ENCODE results near the gene ZFAND2B. TPM values are rescaled to one million over a fixed set of nuclear protein-coding genes. Genes with fewer than 3 reads are reported as not detected.

The ZFAND2B gene
- total and polyA plus RNA-seq, 2 donors (not counting 1 experiment from before 2014, with no cell fraction given), result 55.2 to 115 TPM

GRCh38 chr2:219182331-219183150 is 24.0 kb upstream of the ZFAND2B start:
- TF ChIP-seq CTCF (IDR thresholded peaks at IDR 0.05) (no peak), EZH2 (IDR thresholded peaks at IDR 0.05; ENCODE audit: borderline replicate concordance, insufficient read depth, low read depth, low read length, poor library complexity, severe bottlenecking) (no peak)
- ChIA-PET POLR2A (no interaction called here), CTCF (interaction anchor here (1.4 to 1.6 kb wide), 2 partner anchors 11 kb away, joined by 3 to 6 read pairs; no protein-coding TSS in a partner anchor)
- Mint-ChIP-seq H3K27ac (no peak overlapping the region), H3K9me3 (ENCODE audit: insufficient read depth) (no peaks in the 10 kb centered on the region), H3K4me3 (no peak overlapping the region), H3K4me1 (peaks cover 31% of the 10 kb centered on the region), H3K27me3 (no peaks in the 10 kb centered on the region)
- peaks cover 2 to 53% of the 10 kb centered on the region in 2 experiments for H3K36me3 ChIP-seq (replicated peaks in 1 of 2; ENCODE audit: control extremely low read depth in 1 of 2, control insufficient read depth in 1 of 2, extremely low read depth in 1 of 2, insufficient read depth in 2 of 2, low read length in 1 of 2)
- H3K9me3 ChIP-seq (ENCODE audit: control extremely low read depth in 1 of 3, control insufficient read depth in 2 of 3, insufficient read depth in 1 of 3, low read length in 2 of 3), result no peaks in the 10 kb centered on the region
- no peak overlapping the region for H3K27ac ChIP-seq (ENCODE audit: low read length in 2 of 2)
- peaks cover 37% of the 10 kb centered on the region for H4K20me1 ChIP-seq (ENCODE audit: control insufficient read depth, insufficient read depth, low read length, poor library complexity, severe bottlenecking)
- ATAC-seq (ENCODE audit: low read depth) (no peak), DNase-seq (no peak)
- peaks cover 18 to 28% of the 10 kb centered on the region in 2 donors for H3K4me1 ChIP-seq (ENCODE audit: control insufficient read depth in 2 of 2, insufficient read depth in 2 of 2, low read length in 2 of 2)
- H3K4me2 ChIP-seq (replicated peaks; ENCODE audit: low read depth, low read length, poor library complexity, severe bottlenecking), result no peak overlapping the region
- H2AFZ ChIP-seq (ENCODE audit: insufficient read depth, low read depth, low read length, poor library complexity, severe bottlenecking), result no peak overlapping the region
- H3K9ac ChIP-seq (ENCODE audit: low read length), result no peak overlapping the region
- 52% methylated on average over 6 of the region's 8 CpGs for WGBS (ENCODE audit: insufficient coverage)
- H3K4me3 ChIP-seq (ENCODE audit: control extremely low read depth in 1 of 5, extremely low read depth in 1 of 5, insufficient read depth in 1 of 5, low read depth in 2 of 5, low read length in 4 of 5), result no peak overlapping the region
- peaks cover 33% of the 10 kb centered on the region for H3K79me2 ChIP-seq (ENCODE audit: control insufficient read depth, insufficient read depth, low read length)
- no peaks in the 10 kb centered on the region for H3K27me3 ChIP-seq (replicated peaks in 1 of 4; ENCODE audit: control extremely low read depth in 1 of 4, control insufficient read depth in 3 of 4, insufficient read depth in 4 of 4, low read length in 3 of 4)
- intact Hi-C loops (cut with micrococcal nuclease), result no loop called here

DNA sequence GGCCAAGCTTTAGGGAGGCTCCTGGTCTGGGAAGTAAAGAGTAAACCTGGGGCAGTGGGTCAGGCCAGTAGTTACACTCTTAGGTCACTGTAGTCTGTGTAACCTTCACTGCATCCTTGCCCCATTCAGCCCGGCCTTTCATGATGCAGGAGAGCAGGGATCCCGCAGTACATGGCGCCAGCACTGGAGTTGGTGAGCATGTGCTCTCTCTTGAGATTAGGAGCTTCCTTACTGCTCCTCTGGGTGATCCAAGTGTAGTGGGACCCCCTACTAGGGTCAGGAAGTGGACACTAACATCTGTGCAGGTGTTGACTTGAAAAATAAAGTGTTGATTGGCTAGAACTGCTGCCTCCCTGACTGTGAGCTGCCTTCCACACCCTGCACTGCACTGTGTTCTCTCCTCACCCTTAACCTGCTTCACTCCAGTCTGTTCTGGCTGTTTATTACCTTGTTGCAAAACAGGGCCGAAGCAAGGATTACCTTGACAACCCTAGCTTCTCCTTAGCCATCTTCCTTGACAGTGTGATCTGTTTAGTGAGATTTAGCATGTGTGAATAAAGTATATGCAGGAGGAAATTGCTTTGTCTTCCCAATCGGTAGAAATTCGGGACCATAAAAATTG is 23.3 kb upstream of the ZFAND2B start:
- ChIA-PET CTCF (interaction anchor here (1.4 to 1.6 kb wide), 2 partner anchors 10 to 12 kb away, joined by 3 to 6 read pairs; no protein-coding TSS in a partner anchor), POLR2A (no interaction called here)
- no peak overlapping the region for H3K4me3 ChIP-seq (ENCODE audit: control extremely low read depth in 1 of 5, extremely low read depth in 1 of 5, insufficient read depth in 1 of 5, low read depth in 2 of 5, low read length in 4 of 5)
- H3K4me1 Mint-ChIP-seq, result peaks cover 29% of the 10 kb centered on the region
- H3K27ac Mint-ChIP-seq, result no peak overlapping the region
- H3K4me3 Mint-ChIP-seq, result no peak overlapping the region
- no peak overlapping the region for H2AFZ ChIP-seq (ENCODE audit: insufficient read depth, low read depth, low read length, poor library complexity, severe bottlenecking)
- WGBS (ENCODE audit: insufficient coverage), result 100% methylated on average over 3 of the region's 6 CpGs
- no peak overlapping the region for H3K4me2 ChIP-seq (replicated peaks; ENCODE audit: low read depth, low read length, poor library complexity, severe bottlenecking)
- H3K9me3 ChIP-seq (ENCODE audit: control extremely low read depth in 1 of 3, control insufficient read depth in 2 of 3, insufficient read depth in 1 of 3, low read length in 2 of 3), result no peaks in the 10 kb centered on the region
- H3K27me3 ChIP-seq (replicated peaks in 1 of 4; ENCODE audit: control extremely low read depth in 1 of 4, control insufficient read depth in 3 of 4, insufficient read depth in 4 of 4, low read length in 3 of 4), result no peaks in the 10 kb centered on the region
- ATAC-seq (ENCODE audit: low read depth) (no peak), DNase-seq (no peak)
- no peak overlapping the region for H3K27ac ChIP-seq (ENCODE audit: low read length in 2 of 2)
- no peak overlapping the region for H3K9ac ChIP-seq (ENCODE audit: low read length)
- peaks cover 32% of the 10 kb centered on the region for H3K79me2 ChIP-seq (ENCODE audit: control insufficient read depth, insufficient read depth, low read length)
- H4K20me1 ChIP-seq (ENCODE audit: control insufficient read depth, insufficient read depth, low read length, poor library complexity, severe bottlenecking), result peaks cover 37% of the 10 kb centered on the region
- intact Hi-C loops (cut with micrococcal nuclease), result no loop called here
- peaks cover 2 to 53% of the 10 kb centered on the region in 2 experiments for H3K36me3 ChIP-seq (replicated peaks in 1 of 2; ENCODE audit: control extremely low read depth in 1 of 2, control insufficient read depth in 1 of 2, extremely low read depth in 1 of 2, insufficient read depth in 2 of 2, low read length in 1 of 2)
- no peak for TF ChIP-seq CTCF (IDR thresholded peaks at IDR 0.05)
- no peak for TF ChIP-seq EZH2 (IDR thresholded peaks at IDR 0.05; ENCODE audit: borderline replicate concordance, insufficient read depth, low read depth, low read length, poor library complexity, severe bottlenecking)
- H3K27me3 Mint-ChIP-seq, result no peaks in the 10 kb centered on the region
- no peaks in the 10 kb centered on the region for H3K9me3 Mint-ChIP-seq (ENCODE audit: insufficient read depth)
- peaks cover 18 to 25% of the 10 kb centered on the region in 2 donors for H3K4me1 ChIP-seq (ENCODE audit: control insufficient read depth in 2 of 2, insufficient read depth in 2 of 2, low read length in 2 of 2)

Measured in B cell (primary cell).